Activated CD8-positive, alpha-beta memory T cell treated with anti-CD3 and anti-CD28 coated beads, Interleukin-2, amount 10 ng/mL, durations not matched to agents 7 days and 5 days (primary cell): ENCODE results near the gene C2orf68. TPM values are rescaled to one million over a fixed set of nuclear protein-coding genes. Genes with fewer than 3 reads are reported as not detected.
A peak's percentile ranks its signal among the peaks of the same experiment; 100 is the strongest.
"Not testable (repeated sequence)": the region's sequence is repeated elsewhere in the genome, so short reads cannot be mapped to it uniquely, and the experiment has no call there.

Experiments
- ATAC-seq: fragments of 150-1000 bp; cut with Tn5 transposase; one replicate; pipeline ENCODE4 v1.10.0; 2021; ENCODE audit warnings: moderate library complexity
- CTCF ChIA-PET: fragments of 350-600 bp; sonication (Branson Sonifier 250); formaldehyde crosslinking; loops from one replicate; lab custom pipeline; 2021; ENCODE audit warnings: antibody characterized with exemption; lab: Charles Lee
- DNase-seq: peaks from one replicate; pipeline ENCODE4 v3.0.0-alpha.2; 2020
- H3K27ac Mint-ChIP-seq: one replicate; pipeline ENCODE4 v1.8.0; 2021; ENCODE audit warnings: mild to moderate bottlenecking, mixed read lengths
- H3K27me3 Mint-ChIP-seq: one replicate; pipeline ENCODE4 v1.8.0; 2021; ENCODE audit warnings: mixed read lengths
- H3K36me3 Mint-ChIP-seq: one replicate; pipeline ENCODE4 v1.8.0; 2021; ENCODE audit warnings: mild to moderate bottlenecking, mixed read lengths
- H3K4me1 Mint-ChIP-seq: one replicate; pipeline ENCODE4 v1.8.0; 2021; ENCODE audit warnings: mixed read lengths
- H3K4me3 Mint-ChIP-seq: one replicate; pipeline ENCODE4 v1.8.0; 2021; ENCODE audit warnings: mild to moderate bottlenecking, moderate library complexity, mixed read lengths
- H3K9me3 Mint-ChIP-seq: one replicate; pipeline ENCODE4 v1.8.0; 2022; ENCODE audit warnings: low read depth, mixed read lengths
- total RNA-seq, 2 experiments: library from RNA; stranded (reverse); gene quantifications; one replicate each; pipeline ENCODE4 v1.2.3, GENCODE V29; 2021

The C2orf68 gene
- total RNA-seq, 2 experiments from 2014 or later: 47.3 to 47.9 TPM

- no peak overlapping the region for H3K4me3 Mint-ChIP-seq
- CTCF ChIA-PET: interaction anchor here (4.8 kb wide), 1 partner anchor 18 kb away, joined by 30 read pairs; no protein-coding TSS in a partner anchor
- no peak for DNase-seq
- no peaks in the 10 kb centered on the region for H3K9me3 Mint-ChIP-seq
- no peak for ATAC-seq
- peak overlapping the region; percentile 59 for H3K27ac Mint-ChIP-seq
- H3K4me1 Mint-ChIP-seq: peaks cover 36% of the 10 kb centered on the region
- peaks cover 36% of the 10 kb centered on the region for H3K36me3 Mint-ChIP-seq
- H3K27me3 Mint-ChIP-seq: no peaks in the 10 kb centered on the region
These were observed 7.8 kb upstream of the C2orf68 start for GRCh38 chr2:85619617-85620016.

GRCh38 chr2:85617723-85618122 is 5.9 kb upstream of the C2orf68 start:
- Mint-ChIP-seq H3K4me3 (peak overlapping the region; percentile 97), H3K4me1 (peaks cover 42% of the 10 kb centered on the region), H3K27ac (peak overlapping the region; percentile 99), H3K36me3 (peaks cover 21% of the 10 kb centered on the region)
- CTCF ChIA-PET: interaction anchor here (3.9 kb wide), 1 partner anchor 20 kb away, joined by 25 read pairs; no protein-coding TSS in a partner anchor
- not testable (repeated sequence) for ATAC-seq, H3K27me3 Mint-ChIP-seq, DNase-seq, H3K9me3 Mint-ChIP-seq

GRCh38 chr2:85615413-85615728 is 3.5 kb upstream of the C2orf68 start:
- Mint-ChIP-seq H3K4me3 (peak overlapping the region; percentile 22), H3K36me3 (peaks cover 13% of the 10 kb centered on the region), H3K27me3 (no peaks in the 10 kb centered on the region), H3K27ac (peak overlapping the region; percentile 99), H3K4me1 (peaks cover 47% of the 10 kb centered on the region), H3K9me3 (no peaks in the 10 kb centered on the region)
- ATAC-seq (no peak), DNase-seq (no peak)
- CTCF ChIA-PET: interaction anchor here (1.2 to 3.9 kb wide), 4 partner anchors 11 to 199 kb away, joined by 3 to 25 read pairs (median 5); no protein-coding TSS in a partner anchor

GRCh38 chr2:85614757-85615156 is 2.9 kb upstream of the C2orf68 start:
- H3K4me1 Mint-ChIP-seq: peaks cover 50% of the 10 kb centered on the region
- H3K27me3 Mint-ChIP-seq, H3K9me3 Mint-ChIP-seq, ATAC-seq, DNase-seq, H3K4me3 Mint-ChIP-seq: not testable (repeated sequence)
- H3K27ac Mint-ChIP-seq: peak overlapping the region; percentile 34
- CTCF ChIA-PET: interaction anchor here (1.4 to 3.9 kb wide), 2 partner anchors 10 to 23 kb away, joined by 3 to 25 read pairs; no protein-coding TSS in a partner anchor
- peaks cover 16% of the 10 kb centered on the region for H3K36me3 Mint-ChIP-seq

- no peak for ATAC-seq
These were observed 2.0 kb upstream of the C2orf68 start for GRCh38 chr2:85613717-85614515.

GRCh38 chr2:85611217-85611704 is 605 bp downstream of the C2orf68 start:
- Mint-ChIP-seq H3K4me3 (peak overlapping the region; percentile 87), H3K27ac (peak overlapping the region; percentile 80), H3K36me3 (peaks cover 19% of the 10 kb centered on the region), H3K4me1 (peaks cover 34% of the 10 kb centered on the region), H3K27me3 (no peaks in the 10 kb centered on the region), H3K9me3 (no peaks in the 10 kb centered on the region)
- DNase-seq (no peak), ATAC-seq (peak; percentile 15)
- CTCF ChIA-PET: interaction anchor here (1.0 to 1.6 kb wide), 5 partner anchors 10 to 62 kb away, joined by 3 to 5 read pairs (median 4); partner anchors contain the start of gene RNF181

More at GRCh38 chr2:85613717-85614515, 2.0 kb upstream of the C2orf68 start:
- CTCF ChIA-PET: no interaction called here
- DNase-seq: no peak
- peaks cover 13% of the 10 kb centered on the region for H3K36me3 Mint-ChIP-seq
- H3K27me3 Mint-ChIP-seq: no peaks in the 10 kb centered on the region
- peaks cover 48% of the 10 kb centered on the region for H3K4me1 Mint-ChIP-seq
- H3K4me3 Mint-ChIP-seq: peak overlapping the region; percentile 23
- peak overlapping the region; percentile 52 for H3K27ac Mint-ChIP-seq
- H3K9me3 Mint-ChIP-seq: no peaks in the 10 kb centered on the region

- DNase-seq (no peak), ATAC-seq (no peak)
- Mint-ChIP-seq H3K9me3 (no peaks in the 10 kb centered on the region), H3K27ac (no peak overlapping the region), H3K4me3 (no peak overlapping the region), H3K27me3 (peaks cover 2% of the 10 kb centered on the region), H3K4me1 (peaks cover 25% of the 10 kb centered on the region), H3K36me3 (peaks cover 19% of the 10 kb centered on the region)
- CTCF ChIA-PET: no interaction called here
These were observed 4.3 kb downstream of the C2orf68 start for GRCh38 chr2:85607268-85608215.

GRCh38 chr2:85606116-85606455 is 5.8 kb downstream of the C2orf68 start:
- no peaks in the 10 kb centered on the region for H3K9me3 Mint-ChIP-seq
- H3K4me3 Mint-ChIP-seq: no peak overlapping the region
- H3K27me3 Mint-ChIP-seq: peaks cover 2% of the 10 kb centered on the region
- peaks cover 19% of the 10 kb centered on the region for H3K36me3 Mint-ChIP-seq
- H3K27ac Mint-ChIP-seq: no peak overlapping the region
- no peak for ATAC-seq
- no peak for DNase-seq
- CTCF ChIA-PET: interaction anchor here (1.6 to 2.6 kb wide), 2 partner anchors 10 to 31 kb away, joined by 7 to 13 read pairs; partner anchors contain the start of gene RNF181
- peaks cover 22% of the 10 kb centered on the region for H3K4me1 Mint-ChIP-seq

- H3K4me1 Mint-ChIP-seq: peaks cover 22% of the 10 kb centered on the region
These were observed 6.3 kb downstream of the C2orf68 start for GRCh38 chr2:85605406-85606115.

GRCh38 chr2:85604568-85605339 is 7.1 kb downstream of the C2orf68 start:
- H3K27me3 Mint-ChIP-seq: peaks cover 2% of the 10 kb centered on the region

More at GRCh38 chr2:85605406-85606115, 6.3 kb downstream of the C2orf68 start:
- H3K27ac Mint-ChIP-seq: no peak overlapping the region
- DNase-seq (no peak), ATAC-seq (no peak)
- CTCF ChIA-PET: interaction anchor here (1.0 to 2.6 kb wide), 3 partner anchors 9 to 32 kb away, joined by 3 to 13 read pairs (median 7); partner anchors contain the start of gene RNF181
- peaks cover 2% of the 10 kb centered on the region for H3K27me3 Mint-ChIP-seq
- H3K4me3 Mint-ChIP-seq: no peak overlapping the region
- H3K9me3 Mint-ChIP-seq: no peaks in the 10 kb centered on the region
- H3K36me3 Mint-ChIP-seq: peaks cover 19% of the 10 kb centered on the region

GRCh38 chr2:85604133-85604444 is 7.8 kb downstream of the C2orf68 start:
- not testable (repeated sequence) for H3K4me3 Mint-ChIP-seq, ATAC-seq, DNase-seq, H3K27ac Mint-ChIP-seq, H3K9me3 Mint-ChIP-seq, H3K27me3 Mint-ChIP-seq
- Mint-ChIP-seq H3K36me3 (peaks cover 13% of the 10 kb centered on the region), H3K4me1 (peaks cover 19% of the 10 kb centered on the region)
- CTCF ChIA-PET: interaction anchor here (1.3 to 2.6 kb wide), 3 partner anchors 8 to 33 kb away, joined by 3 to 13 read pairs (median 3); partner anchors contain the start of gene RNF181

More at GRCh38 chr2:85604568-85605339, 7.1 kb downstream of the C2orf68 start:
- no peak overlapping the region for H3K27ac Mint-ChIP-seq
- DNase-seq: no peak
- no peaks in the 10 kb centered on the region for H3K9me3 Mint-ChIP-seq
- no peak for ATAC-seq
- H3K4me3 Mint-ChIP-seq: no peak overlapping the region
- CTCF ChIA-PET: interaction anchor here (0.7 to 2.6 kb wide), 4 partner anchors 9 to 33 kb away, joined by 3 to 13 read pairs (median 3); partner anchors contain the start of gene RNF181
- peaks cover 16% of the 10 kb centered on the region for H3K4me1 Mint-ChIP-seq
- peaks cover 15% of the 10 kb centered on the region for H3K36me3 Mint-ChIP-seq
